Heart left ventricle (tissue), 16 donors: Measurements from ENCODE around the gene NEUROG1. TPM values are rescaled to one million over a fixed set of nuclear protein-coding genes. Genes with fewer than 3 reads are reported as not detected.
"Not testable (repeated sequence)": the region's sequence is repeated elsewhere in the genome, so short reads cannot be mapped to it uniquely, and the experiment has no call there.

Experiments
- ATAC-seq, 4 donors: fragments of 200-7000 bp; cut with Tn5 transposase; one replicate each; pipeline ENCODE4 v1.9.1; 2020 to 2022; ENCODE audit warnings: moderate library complexity in 4 of 4, mild to moderate bottlenecking in 3 of 4, moderate number of reproducible peaks in 1 of 4
- DNase-seq, 5 donors: peaks; one replicate each; pipeline ENCODE4 v3.0.0-alpha.2; 2020
- H3K27ac ChIP-seq, 12 donors: fragments of 200-600 bp; sonication (generic) in 4 of 12; one replicate each; pipeline versions ENCODE4 v1.5.0 to v1.8.0; 2016 to 2022; ENCODE audit warnings: mild to moderate bottlenecking in 2 of 12
- H3K27me3 ChIP-seq, 9 donors: fragments of 200-600 bp; sonication (generic) in 2 of 9; one replicate each; pipeline versions ENCODE4 v1.5.1 to v1.8.0; 2016 to 2022; ENCODE audit warnings: mild to moderate bottlenecking in 3 of 9
- H3K36me3 ChIP-seq, 9 donors: fragments of 200-600 bp; sonication (generic) in 2 of 9; one replicate each; pipeline versions ENCODE4 v1.5.0 to v1.8.0; 2018 to 2022; ENCODE audit warnings: mild to moderate bottlenecking in 2 of 9
- H3K4me1 ChIP-seq, 12 donors: fragments of 200-600 bp; sonication (generic) in 4 of 12; one replicate each; pipeline versions ENCODE4 v1.5.0 to v1.8.0; 2016 to 2022; ENCODE audit warnings: mild to moderate bottlenecking in 3 of 12
- H3K4me3 ChIP-seq, 12 donors: fragments of 200-600 bp; sonication (generic) in 4 of 12; one replicate each; pipeline versions ENCODE4 v1.5.0 to v1.8.0; 2017 to 2022; ENCODE audit warnings: mild to moderate bottlenecking in 9 of 12, moderate library complexity in 4 of 12
- H3K9me3 ChIP-seq, 12 donors: fragments of 200-600 bp; sonication (generic) in 4 of 12; one replicate each; pipeline versions ENCODE4 v1.5.0 to v1.8.0; 2016 to 2022; ENCODE audit warnings: mild to moderate bottlenecking in 1 of 12
- CTCF ChIP-seq, 12 donors: fragments of 200-600 bp; sonication (generic) in 4 of 12; IDR thresholded peaks; one replicate each; pipeline versions ENCODE4 v1.5.0 to v1.8.0; 2018 to 2022; ENCODE audit warnings: antibody characterized with exemption in 12 of 12, mild to moderate bottlenecking in 5 of 12
- POLR2A ChIP-seq, 2 donors: fragments of 450-650 bp; IDR thresholded peaks; one replicate each; pipeline ENCODE4 v1.6.1; 2017; ENCODE audit warnings: antibody characterized with exemption in 2 of 2, mild to moderate bottlenecking in 2 of 2, moderate library complexity in 2 of 2
- WGBS, 4 donors: extraction: QIAGEN DNeasy Blood & Tissue Kit in 2 of 4; methylation state at CpG; one replicate each; pipeline versions ENCODE4 v1.1.5 to v1.1.7; 2013 to 2018; 5-methylcytosine and 5-hydroxymethylcytosine counted together
- intact Hi-C, 10 donors: fragments of 100-400 bp; cut with DNase I; formaldehyde crosslinking; loops; one replicate each; pipeline versions ENCODE4 v1.11.1 to v1.14.2; 2022
- polyA plus RNA-seq, 2 donors: library from polyadenylated mRNA; stranded (reverse); fragments of 200-250 nt; gene quantifications; one replicate each; pipeline ENCODE4 v1.2.3, GENCODE V29; 2013
- total RNA-seq, 9 donors: library from RNA; depleted of rRNA in 2 of 9; stranded (reverse); fragments of >200 nt in 2 of 9; fragmentation: NEBNext Ultra II Directional in 3 of 9; extraction: Animal tissue kit (Norgen Biotek cat#: 25700) in 3 of 9; gene quantifications; one replicate each; pipeline versions ENCODE4 v1.1.0 to v1.2.4, GENCODE V29; 2016 to 2023
- donor health status: ischemic (EF 13 %, LVEDD 7.1; RV severe dilation, severe dysfunction).
- donor health status: healthy with polysubstance abuse.
- donor health status: DM: no; HTN: yes; CAD: no.
- donor health status: DM: no; HTN: no; CAD: no.
- donor health status: ischemic (EF 25% LVEDD 6.9; RV normal size, moderate dysfunction).
- donor health status: ischemic (EF 25% LVEDD 5.7; RV mildly dilated, moderate dysfunction).
- donor health status: healthy.
- donor health status: DM: yes; HTN: yes; CAD: no.
- donor health status: ischemic (EF 35%, LVEDD 5.7; RV mildly dilated, moderate dysfunction).
- donor health status: nonischemic (EF 11% LVEDD 7.7; RV severe dilation, severe dysfunction).
- donor health status: DM: yes; HTN: yes; CAD: no.
- donor health status: PGD.
- donor health status: ischemic (EF 29% LVEDD 5.4; RV normal size, mild dysfunction).
- donor health status: nonischemic (EF 23%, LVEDD 6.1; RV moderate dilation, normal function).

Gene NEUROG1
- total and polyA plus RNA-seq, 11 donors: not detected

GRCh38 chr5:135501965-135502364, 33.8 kb downstream of the NEUROG1 start:
- H3K4me1 ChIP-seq: no peaks in the 10 kb centered on the region
- H3K9me3 ChIP-seq: no peaks in the 10 kb centered on the region
- intact Hi-C loops: no loop called here
- no peak for ATAC-seq
- H3K4me3 ChIP-seq: no peak overlapping the region
- TF ChIP-seq POLR2A (IDR thresholded peaks at IDR 0.05) (no peak), CTCF (IDR thresholded peaks at IDR 0.05) (no peak)
- 58 to 78% (median 65%) methylated on average over 2 of the region's 2 CpGs for WGBS, 4 donors
- no peak overlapping the region for H3K27ac ChIP-seq
- DNase-seq: no peak
- no peaks in the 10 kb centered on the region for H3K36me3 ChIP-seq
- peaks cover 0 to 79% (median 22%) of the 10 kb centered on the region in 9 donors for H3K27me3 ChIP-seq

GRCh38 chr5:135498637-135498995, 37.1 kb downstream of the NEUROG1 start:
- no peak for DNase-seq
- intact Hi-C loops: no loop called here
- 58 to 67% (median 65%) methylated on average over 2 of the region's 2 CpGs for WGBS, 4 donors
- no peak for TF ChIP-seq POLR2A (IDR thresholded peaks at IDR 0.05)
- no peak for TF ChIP-seq CTCF (IDR thresholded peaks at IDR 0.05)
- Histone ChIP-seq H3K9me3 (no peaks in the 10 kb centered on the region), H3K27ac (no peak overlapping the region), H3K4me3 (no peak overlapping the region), H3K4me1 (no peaks in the 10 kb centered on the region), H3K36me3 (no peaks in the 10 kb centered on the region), H3K27me3 (peaks cover 0 to 81% (median 17%) of the 10 kb centered on the region in 9 donors)
- no peak for ATAC-seq

GRCh38 chr5:135497971-135498636, 37.7 kb downstream of the NEUROG1 start:
- H3K27me3 ChIP-seq: peaks cover 0 to 80% (median 19%) of the 10 kb centered on the region in 9 donors
- ATAC-seq: no peak

GRCh38 chr5:135495531-135495930, 40.2 kb downstream of the NEUROG1 start:
- H3K36me3 ChIP-seq, ATAC-seq, H3K4me3 ChIP-seq, H3K4me1 ChIP-seq, DNase-seq, H3K9me3 ChIP-seq, intact Hi-C loops, H3K27ac ChIP-seq: not testable (repeated sequence)
- 66 to 73% (median 69%) methylated on average over 4 of the region's 4 CpGs for WGBS, 4 donors
- peaks cover 4 to 77% (median 40%) of the 10 kb centered on the region in 9 donors for H3K27me3 ChIP-seq

More at GRCh38 chr5:135497971-135498636, 37.7 kb downstream of the NEUROG1 start:
- no peak overlapping the region for H3K27ac ChIP-seq
- TF ChIP-seq POLR2A (IDR thresholded peaks at IDR 0.05) (no peak), CTCF (IDR thresholded peaks at IDR 0.05) (no peak)
- no peak for DNase-seq
- H3K4me3 ChIP-seq: no peak overlapping the region
- intact Hi-C loops: no loop called here
- 66 to 72% (median 68%) methylated on average over 8 of the region's 8 CpGs for WGBS, 4 donors
- H3K9me3 ChIP-seq: no peaks in the 10 kb centered on the region
- H3K36me3 ChIP-seq: no peaks in the 10 kb centered on the region
- H3K4me1 ChIP-seq: no peaks in the 10 kb centered on the region

- 71 to 88% (median 74%) methylated on average over 5 of the region's 5 CpGs for WGBS, 4 donors
- Histone ChIP-seq H3K27ac (no peak overlapping the region), H3K4me1 (peaks cover 0 to 23% (median 11%) of the 10 kb centered on the region in 12 donors), H3K27me3 (peaks cover 8 to 85% (median 47%) of the 10 kb centered on the region in 9 donors), H3K4me3 (no peak overlapping the region), H3K36me3 (no peaks in the 10 kb centered on the region), H3K9me3 (no peaks in the 10 kb centered on the region)
- ATAC-seq: no peak
- intact Hi-C loops: no loop called here
- no peak for DNase-seq
- TF ChIP-seq CTCF (IDR thresholded peaks at IDR 0.05): no peak
- no peak for TF ChIP-seq POLR2A (IDR thresholded peaks at IDR 0.05)
Observed at GRCh38 chr5:135494196-135494595, 41.6 kb downstream of the NEUROG1 start.
